ENCODE results near the gene PRMT2.

DNA sequence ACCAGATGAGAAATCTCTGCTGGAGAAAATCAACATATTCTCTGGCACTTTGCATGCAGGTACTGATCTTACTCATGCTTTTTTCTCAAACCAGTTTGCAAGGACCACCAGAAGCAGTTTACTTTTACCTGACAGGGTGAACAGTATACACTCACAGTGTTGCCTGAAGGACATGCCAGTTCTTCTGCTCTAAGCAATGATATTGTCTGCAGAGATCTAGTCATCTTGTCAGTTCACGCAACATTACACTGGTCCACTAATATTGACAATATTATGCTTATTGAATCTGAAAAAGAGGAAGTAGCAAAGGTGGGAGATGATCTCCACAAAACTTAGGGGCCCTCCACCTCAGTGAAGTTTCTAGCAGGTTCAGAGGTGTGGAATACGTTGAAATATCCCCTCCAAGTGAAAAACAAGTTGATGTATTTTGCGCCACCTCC, 26.8 kb upstream of the PRMT2 start:
- TF ChIP-seq EZH2phosphoT487 (IDR thresholded peaks at IDR 0.05; ENCODE audit: borderline replicate concordance, low read length) (no peak), EZH2 (IDR thresholded peaks at IDR 0.05; ENCODE audit: low read length, unreplicated experiment) (no peak)
- TF ChIP-seq, protein P1, sequence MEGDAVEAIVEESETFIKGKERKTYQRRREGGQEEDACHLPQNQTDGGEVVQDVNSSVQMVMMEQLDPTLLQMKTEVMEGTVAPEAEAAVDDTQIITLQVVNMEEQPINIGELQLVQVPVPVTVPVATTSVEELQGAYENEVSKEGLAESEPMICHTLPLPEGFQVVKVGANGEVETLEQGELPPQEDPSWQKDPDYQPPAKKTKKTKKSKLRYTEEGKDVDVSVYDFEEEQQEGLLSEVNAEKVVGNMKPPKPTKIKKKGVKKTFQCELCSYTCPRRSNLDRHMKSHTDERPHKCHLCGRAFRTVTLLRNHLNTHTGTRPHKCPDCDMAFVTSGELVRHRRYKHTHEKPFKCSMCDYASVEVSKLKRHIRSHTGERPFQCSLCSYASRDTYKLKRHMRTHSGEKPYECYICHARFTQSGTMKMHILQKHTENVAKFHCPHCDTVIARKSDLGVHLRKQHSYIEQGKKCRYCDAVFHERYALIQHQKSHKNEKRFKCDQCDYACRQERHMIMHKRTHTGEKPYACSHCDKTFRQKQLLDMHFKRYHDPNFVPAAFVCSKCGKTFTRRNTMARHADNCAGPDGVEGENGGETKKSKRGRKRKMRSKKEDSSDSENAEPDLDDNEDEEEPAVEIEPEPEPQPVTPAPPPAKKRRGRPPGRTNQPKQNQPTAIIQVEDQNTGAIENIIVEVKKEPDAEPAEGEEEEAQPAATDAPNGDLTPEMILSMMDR (conservative IDR thresholded peaks at IDR 0.05; ENCODE audit: low read depth, low read length) = no peak

Data from PC-3 (cell line).